GM18867 (cell line): ENCODE measurements around the gene CST8.
"Not testable (repeated sequence)": the region's sequence is repeated elsewhere in the genome, so short reads cannot be mapped to it uniquely, and the experiment has no call there.

Experiments
- ATAC-seq: cut with Tn5 transposase; IDR thresholded peaks from one replicate; pipeline ENCODE4 v1.9.1; 2021; ENCODE audit warnings: mild to moderate bottlenecking, moderate library complexity; ENCODE audit not compliant: unreplicated experiment

Gene CST8, protein sequence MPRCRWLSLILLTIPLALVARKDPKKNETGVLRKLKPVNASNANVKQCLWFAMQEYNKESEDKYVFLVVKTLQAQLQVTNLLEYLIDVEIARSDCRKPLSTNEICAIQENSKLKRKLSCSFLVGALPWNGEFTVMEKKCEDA

GRCh38 chr20:23490817-23491216 lies at the start of gene CST8:
Gene CST8, plus strand, starts transcription at chr20:23491117. Its CDS starts 551 bp downstream, at chr20:23491668.
- no peak for ATAC-seq

DNA sequence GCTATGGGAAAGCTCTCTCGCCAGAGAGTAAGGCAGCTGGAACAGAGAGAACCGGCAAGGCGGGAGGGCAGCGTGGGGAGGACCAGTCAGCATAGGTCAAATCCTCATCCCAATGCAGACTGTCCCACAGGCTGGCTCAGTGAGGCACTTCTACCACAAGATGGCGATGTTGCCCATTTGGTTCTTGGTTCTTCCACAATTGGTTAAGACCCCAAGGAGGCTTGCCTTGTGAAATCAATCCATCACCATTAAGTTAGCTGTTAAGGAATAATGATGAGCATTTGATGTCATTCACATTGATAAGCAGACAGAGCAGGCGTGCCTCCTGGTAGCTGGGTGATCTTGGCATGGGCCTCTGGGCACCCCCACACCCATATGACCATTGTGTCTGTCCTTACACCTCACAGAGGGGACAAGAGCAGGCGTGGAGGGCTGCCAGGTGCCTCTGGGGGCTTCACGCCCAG lies 49.0 kb upstream of the CST8 start:
- peak; percentile 85 for ATAC-seq

- no peak for ATAC-seq
Measured at GRCh38 chr20:23442436-23442835, 48.5 kb upstream of the CST8 start.

DNA sequence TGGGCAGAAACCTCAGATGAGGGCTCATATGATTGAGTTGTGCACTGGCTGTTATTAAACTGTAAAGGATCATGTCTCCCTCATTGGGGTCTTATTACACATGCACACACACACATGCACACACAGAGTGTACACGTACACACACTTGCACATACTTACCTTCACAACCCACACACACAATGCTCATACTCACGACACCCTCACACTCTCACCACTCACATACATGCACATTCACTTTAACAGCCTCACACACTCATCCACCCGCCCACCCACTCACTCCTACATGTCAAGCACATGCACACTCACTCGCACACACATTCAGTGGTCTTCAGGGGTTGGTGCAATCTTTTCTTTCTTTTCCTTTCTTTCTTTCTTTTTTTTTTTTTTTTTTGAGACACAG lies 46.1 kb upstream of the CST8 start:
- ATAC-seq, result no peak

DNA sequence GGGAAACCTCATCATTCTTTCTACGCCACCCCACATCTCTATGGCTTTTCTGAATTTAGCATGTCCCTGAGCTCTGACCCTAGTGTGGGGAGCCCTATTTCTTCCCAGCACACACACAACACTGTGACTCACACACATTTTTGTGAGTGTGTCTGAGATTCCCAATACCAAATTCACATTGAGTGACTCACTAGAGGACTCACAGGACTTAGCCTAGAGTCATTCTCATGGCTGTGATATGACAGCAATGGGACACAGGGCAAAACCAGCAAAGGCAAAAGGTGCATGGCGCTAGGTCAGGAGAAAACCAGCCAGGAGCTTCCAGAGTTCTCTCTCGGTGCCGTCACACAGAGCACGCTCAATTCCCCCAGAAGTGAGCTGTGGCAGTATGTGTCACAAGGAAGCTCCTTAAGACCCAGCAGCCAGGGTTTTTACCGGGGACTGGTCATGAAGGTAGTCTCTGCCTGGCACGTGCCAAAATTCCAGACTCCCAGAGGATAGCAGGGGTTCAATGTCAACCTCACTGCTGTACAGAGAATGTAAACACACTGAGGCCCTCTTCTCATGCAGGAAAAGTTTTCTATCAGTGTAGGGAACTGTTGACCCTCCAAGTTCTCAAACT lies 45.2 kb upstream of the CST8 start:
- ATAC-seq, result no peak

DNA sequence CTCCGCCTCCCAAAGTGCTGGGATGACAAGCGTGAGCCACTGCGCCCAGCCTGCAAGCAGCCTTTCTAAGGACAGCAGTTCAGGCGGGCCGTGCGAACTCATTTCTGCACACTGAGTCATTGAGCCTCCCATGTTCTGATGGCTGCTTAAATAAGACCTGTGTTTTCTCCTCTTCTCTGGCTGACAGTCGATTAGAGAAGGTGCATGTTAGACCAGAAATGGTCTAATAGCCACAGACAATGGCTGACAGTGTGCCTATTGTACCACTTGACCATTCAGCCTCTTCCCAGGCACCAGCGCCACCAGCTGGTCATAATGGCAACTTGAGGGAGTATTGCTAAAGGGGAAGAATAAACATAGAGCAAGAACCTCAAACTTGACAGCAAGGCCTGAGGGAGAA lies 44.4 kb upstream of the CST8 start:
- no peak for ATAC-seq

- no peak for ATAC-seq
Measured at GRCh38 chr20:23448167-23448566, 42.8 kb upstream of the CST8 start.

DNA sequence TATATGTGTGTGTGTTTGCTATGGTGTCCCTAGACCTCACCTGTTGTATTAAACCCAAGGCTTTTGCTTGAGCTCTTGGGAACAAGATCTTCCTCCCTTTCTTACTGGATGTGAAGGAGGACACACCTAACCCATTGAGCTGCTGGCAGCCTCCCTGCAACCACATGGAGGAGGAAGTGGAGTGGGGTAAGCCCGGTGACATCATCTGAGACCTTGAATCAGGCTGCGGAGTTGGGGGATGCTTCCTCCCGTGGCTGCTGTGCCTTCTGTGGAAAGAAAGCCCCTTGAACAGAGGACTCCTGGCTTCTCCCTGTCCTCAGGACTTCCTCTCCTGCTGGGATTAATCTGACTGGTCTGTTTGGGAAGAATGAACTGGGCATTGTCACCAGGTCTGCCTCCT lies 41.5 kb upstream of the CST8 start:
- ATAC-seq, result no peak

- ATAC-seq, result no peak
Measured at GRCh38 chr20:23450877-23451276, 40.0 kb upstream of the CST8 start.

DNA sequence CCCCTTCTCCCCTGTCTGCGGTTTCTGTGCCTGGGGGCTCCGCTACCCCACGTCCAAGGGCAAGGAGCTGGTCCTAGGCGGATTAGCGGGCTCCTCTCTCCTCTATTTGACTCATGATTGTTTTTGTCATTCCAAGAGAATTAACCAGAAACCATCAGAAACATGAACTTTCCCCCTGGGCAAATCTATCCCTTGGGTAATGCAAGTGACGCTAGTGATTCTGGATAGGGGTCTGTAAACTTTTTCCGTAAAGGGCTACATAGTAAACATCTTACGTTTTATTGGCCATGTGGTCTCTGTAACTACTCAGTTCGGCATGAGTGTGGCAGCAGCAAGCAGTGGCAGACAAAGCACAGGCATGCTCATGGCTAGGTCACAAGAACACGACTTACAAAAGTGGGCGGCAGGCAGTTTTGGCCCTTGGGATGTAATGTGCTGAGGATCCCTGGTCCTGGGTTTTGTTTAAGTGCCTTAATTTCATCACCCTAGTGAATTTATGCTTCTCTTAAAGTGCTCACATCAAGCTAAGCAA lies 38.9 kb upstream of the CST8 start:
- ATAC-seq, result no peak

DNA sequence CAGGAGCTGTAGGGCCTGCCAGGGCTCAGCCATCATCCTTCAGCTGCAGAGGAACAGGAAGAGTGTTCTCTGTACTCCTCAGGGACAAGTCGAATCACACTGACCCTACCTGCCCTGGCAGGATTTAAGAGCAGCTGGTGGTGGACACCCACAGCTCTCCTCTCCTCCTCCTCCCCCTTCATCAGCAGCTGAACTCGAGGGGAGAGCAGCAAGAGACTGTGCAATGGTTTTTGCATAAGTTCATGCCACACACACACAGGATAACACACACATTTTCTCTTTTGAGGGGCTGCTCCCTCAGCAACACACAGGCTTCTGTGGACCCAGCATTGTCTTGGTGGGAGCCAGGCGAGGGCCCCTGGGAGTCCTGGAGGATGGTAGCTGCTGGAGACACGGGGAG lies 38.1 kb upstream of the CST8 start, which contains the start of gene CST11:
TSS of gene CST11 (minus strand) at position 101 of the 400 bp plus-strand sequence. CDS start at position 36, 65 bp downstream.
- no peak for ATAC-seq

GRCh38 chr20:23453549-23454543 lies 37.1 kb upstream of the CST8 start:
- ATAC-seq, result no peak

- no peak for ATAC-seq
Measured at GRCh38 chr20:23454816-23455215, 36.1 kb upstream of the CST8 start.

- ATAC-seq, result no peak
Measured at GRCh38 chr20:23455639-23456038, 35.3 kb upstream of the CST8 start.

DNA sequence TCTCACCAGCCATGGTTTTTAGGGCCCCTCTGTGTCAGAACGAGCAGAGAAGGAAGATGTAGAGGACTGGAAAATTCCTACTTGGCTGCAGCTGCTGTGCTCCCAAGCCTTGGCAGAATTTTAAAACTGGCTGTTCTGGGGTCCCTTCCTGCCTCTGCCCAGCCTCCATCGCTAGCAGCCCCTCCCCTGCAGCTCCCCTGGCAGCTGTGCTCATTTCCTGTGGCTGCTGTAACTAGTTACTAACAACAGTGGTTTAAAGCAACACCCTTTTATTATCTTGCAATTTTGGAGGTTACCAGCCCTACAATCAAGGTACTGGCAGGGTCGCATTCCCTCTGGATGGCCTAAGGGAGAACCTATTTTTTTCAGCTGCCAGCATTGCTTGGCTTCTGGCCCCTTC lies 34.5 kb upstream of the CST8 start:
- no peak for ATAC-seq

DNA sequence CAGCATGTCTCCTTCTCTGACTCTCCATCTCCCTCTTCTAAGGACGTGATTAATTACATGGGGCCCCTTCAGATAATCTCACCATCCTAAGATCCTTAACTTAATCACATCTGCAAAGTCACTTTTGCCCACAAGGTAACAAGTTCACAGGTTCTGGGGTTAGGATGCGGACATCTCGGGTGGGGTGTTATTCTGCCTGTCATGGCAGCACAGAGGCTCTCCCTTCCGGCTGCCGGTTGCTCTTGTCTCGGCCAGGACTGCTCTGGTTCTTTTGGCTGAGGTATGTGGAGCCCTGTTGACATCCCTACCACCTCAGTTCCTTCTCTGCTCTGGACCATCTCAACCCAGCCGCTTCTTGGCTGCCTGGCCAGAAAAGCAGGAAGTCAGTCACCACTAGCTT lies 34.0 kb upstream of the CST8 start:
- no peak for ATAC-seq

DNA sequence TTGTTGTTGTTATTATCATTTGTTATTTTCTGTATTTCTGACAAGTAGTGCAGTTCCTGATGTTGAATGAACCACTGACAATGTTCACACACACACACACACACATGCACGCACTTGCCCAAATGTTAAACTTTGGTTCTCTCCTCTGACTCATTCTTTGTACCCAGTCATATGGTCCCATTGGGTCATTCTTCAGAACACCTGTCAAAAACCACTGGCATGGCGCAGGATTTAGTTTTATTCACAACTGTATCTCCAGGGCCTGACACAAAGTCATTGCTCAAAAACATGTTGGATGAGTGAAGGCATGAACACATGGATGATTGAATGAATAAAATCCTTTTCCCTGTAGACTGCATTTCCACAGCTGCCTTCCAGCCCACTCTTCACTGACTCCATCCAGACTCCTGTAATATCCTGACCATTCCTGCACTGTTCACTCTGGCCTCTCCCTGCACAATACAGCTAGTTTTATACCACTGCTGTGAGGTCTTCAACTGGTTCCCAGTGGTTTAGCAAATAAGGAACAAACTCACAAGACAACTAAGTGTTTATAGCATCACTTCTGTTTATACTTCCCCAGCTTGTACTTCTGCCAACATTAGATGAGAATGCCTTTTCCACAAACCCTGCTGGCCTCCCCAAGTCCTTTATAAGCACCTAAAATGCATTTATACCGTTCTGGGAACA lies 31.3 kb upstream of the CST8 start:
- no peak for ATAC-seq

DNA sequence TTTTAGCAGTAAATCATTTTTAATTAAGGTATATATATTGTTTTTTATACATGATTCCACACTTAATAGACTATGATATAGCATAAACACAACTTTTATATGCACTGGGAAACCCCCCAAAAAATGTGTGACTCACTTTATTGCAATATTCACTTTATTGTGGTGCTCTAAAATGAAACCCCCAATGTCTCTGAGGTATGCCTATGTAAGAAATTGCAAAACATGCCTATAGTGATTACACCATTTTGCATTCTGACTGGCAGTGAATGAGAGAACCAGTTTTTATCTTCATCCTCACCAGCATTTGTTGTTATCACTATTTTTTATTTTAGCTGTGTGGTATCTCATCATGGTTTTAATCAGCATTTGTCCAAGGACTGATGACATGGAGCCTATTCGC lies 29.7 kb upstream of the CST8 start:
- no peak for ATAC-seq

GRCh38 chr20:23466961-23467360 lies 24.0 kb upstream of the CST8 start:
- not testable (repeated sequence) for ATAC-seq

GRCh38 chr20:23472306-23472705 lies 18.6 kb upstream of the CST8 start:
- ATAC-seq, result not testable (repeated sequence)

- ATAC-seq, result not testable (repeated sequence)
Measured at GRCh38 chr20:23473293-23473692, 17.6 kb upstream of the CST8 start.
